Mesenchymal stem cell (in vitro differentiated cells and primary cell): ENCODE data around the gene BSG.
"Not testable (repeated sequence)": the region's sequence is repeated elsewhere in the genome, so short reads cannot be mapped to it uniquely, and the experiment has no call there.

Experiments
- DNase-seq: peaks from one replicate; pipeline ENCODE4 v3.0.0-alpha.2; 2013
- H2AFZ ChIP-seq: one replicate; pipeline ENCODE4 v1.6.1; 2013; ENCODE audit warnings: low read depth, mild to moderate bottlenecking, control low read depth, inconsistent platforms, low read length, moderate library complexity
- H2AK5ac ChIP-seq: 2 replicates; pipeline ENCODE4 v1.6.1; 2013; ENCODE audit warnings: low read length, moderate library complexity, mild to moderate bottlenecking, inconsistent platforms; ENCODE audit not compliant: severe bottlenecking
- H2BK120ac ChIP-seq: one replicate; pipeline ENCODE4 v1.6.1; 2013; ENCODE audit warnings: low read depth, mild to moderate bottlenecking, inconsistent platforms, low read length, moderate library complexity
- H2BK12ac ChIP-seq, 2 experiments: one replicate each; pipeline ENCODE4 v1.6.1; 2013; ENCODE audit warnings: inconsistent platforms in 2 of 2, low read length in 2 of 2, mild to moderate bottlenecking in 2 of 2, moderate library complexity in 2 of 2, control low read depth in 1 of 2
- H2BK15ac ChIP-seq: one replicate; pipeline ENCODE4 v1.6.1; 2013; ENCODE audit warnings: mild to moderate bottlenecking, low read depth, inconsistent platforms; ENCODE audit not compliant: poor library complexity, severe bottlenecking
- H2BK5ac ChIP-seq: 2 replicates; pipeline ENCODE4 v1.6.1; 2013; ENCODE audit warnings: low read depth, mild to moderate bottlenecking, low read length, control low read depth, inconsistent platforms; ENCODE audit not compliant: poor library complexity, severe bottlenecking
- H3K14ac ChIP-seq, 2 experiments: one replicate each; pipeline ENCODE4 v1.6.1; 2013; ENCODE audit warnings: inconsistent platforms in 2 of 2, low read length in 2 of 2, control low read depth in 1 of 2, mild to moderate bottlenecking in 1 of 2, moderate library complexity in 1 of 2
- H3K18ac ChIP-seq, 2 experiments: one replicate each; pipeline ENCODE4 v1.6.1; 2013; ENCODE audit warnings: inconsistent platforms in 2 of 2, low read length in 2 of 2, control low read depth in 1 of 2, low read depth in 1 of 2, mild to moderate bottlenecking in 1 of 2
- H3K23ac ChIP-seq, 2 experiments: one replicate each; pipeline ENCODE4 v1.6.1; 2013; ENCODE audit warnings: inconsistent platforms in 2 of 2, low read length in 2 of 2, mild to moderate bottlenecking in 2 of 2, moderate library complexity in 2 of 2, control low read depth in 1 of 2
- H3K27ac ChIP-seq: 2 replicates; pipeline ENCODE4 v1.5.1; 2013; ENCODE audit warnings: mild to moderate bottlenecking, moderate library complexity, low read length, control low read depth, inconsistent platforms; ENCODE audit not compliant: poor library complexity, severe bottlenecking
- H3K27me3 ChIP-seq, 2 experiments: 2 replicates each; pipeline versions ENCODE4 v1.6.1 to v1.7.0; 2013; ENCODE audit warnings: low read length in 2 of 2, mild to moderate bottlenecking in 2 of 2, moderate library complexity in 2 of 2, control low read depth in 1 of 2, inconsistent platforms in 1 of 2; ENCODE audit not compliant: control insufficient read depth in 1 of 2, insufficient read depth in 1 of 2
- H3K36me3 ChIP-seq, 2 experiments: 2 replicates each; pipeline versions ENCODE4 v1.6.1 to v1.7.0; 2013; ENCODE audit warnings: low read length in 2 of 2, control low read depth in 1 of 2, inconsistent platforms in 1 of 2, low read depth in 1 of 2, mild to moderate bottlenecking in 1 of 2; ENCODE audit not compliant: insufficient read depth in 2 of 2, control insufficient read depth in 1 of 2
- H3K4ac ChIP-seq, 2 experiments: one replicate each; pipeline ENCODE4 v1.6.1; 2013; ENCODE audit warnings: inconsistent platforms in 2 of 2, low read length in 2 of 2, mild to moderate bottlenecking in 2 of 2, moderate library complexity in 2 of 2, control low read depth in 1 of 2, low read depth in 1 of 2
- H3K4me1 ChIP-seq: 2 replicates; pipeline ENCODE4 v1.6.1; 2013; ENCODE audit warnings: low read depth, low read length, control low read depth; ENCODE audit not compliant: control insufficient read depth, insufficient read depth
- H3K4me2 ChIP-seq: 2 replicates; pipeline ENCODE4 v1.6.1; 2013; ENCODE audit warnings: low read length, mild to moderate bottlenecking, inconsistent platforms; ENCODE audit not compliant: poor library complexity, severe bottlenecking
- H3K4me3 ChIP-seq, 2 experiments: 2 replicates each; pipeline versions ENCODE4 v1.5.1 to v1.7.0; 2013; ENCODE audit warnings: low read length in 2 of 2, mild to moderate bottlenecking in 2 of 2, control low read depth in 1 of 2, low read depth in 1 of 2; ENCODE audit not compliant: insufficient read depth in 1 of 2
- H3K79me1 ChIP-seq: replicated peaks from 2 replicates; pipeline ENCODE4 v1.6.1; 2013; ENCODE audit warnings: mild to moderate bottlenecking, control low read depth, low read length, inconsistent platforms; ENCODE audit not compliant: poor library complexity, severe bottlenecking
- H3K9ac ChIP-seq: 2 replicates; pipeline ENCODE4 v1.7.0; 2013; ENCODE audit warnings: mild to moderate bottlenecking, low read length, moderate library complexity
- H3K9me3 ChIP-seq: 2 replicates; pipeline ENCODE4 v1.7.0; 2013; ENCODE audit warnings: mild to moderate bottlenecking, low read length; ENCODE audit not compliant: control insufficient read depth
- H4K8ac ChIP-seq: one replicate; pipeline ENCODE4 v1.6.1; 2013; ENCODE audit warnings: inconsistent platforms, mild to moderate bottlenecking, low read length, moderate library complexity
- H4K91ac ChIP-seq: one replicate; pipeline ENCODE4 v1.6.1; 2013; ENCODE audit warnings: mild to moderate bottlenecking, low read length, inconsistent platforms
- WGBS: methylation state at CpG from one replicate; pipeline ENCODE4 v1.1.7; 2013; ENCODE audit warnings: mixed read lengths; 5-methylcytosine and 5-hydroxymethylcytosine counted together

Gene BSG

GRCh38 chr19:584240-585001 is 12.0 kb downstream of the BSG start:
- no peak overlapping the region for H3K14ac ChIP-seq
- peak overlapping the region; percentile 48 for H4K8ac ChIP-seq
- H3K9ac ChIP-seq, result no peak overlapping the region
- H3K4ac ChIP-seq, result peak overlapping the region in 1 of 2 experiments; percentile 6
- H3K4me1 ChIP-seq, result peaks cover 76% of the 10 kb centered on the region
- H3K36me3 ChIP-seq, result peaks cover 28 to 61% of the 10 kb centered on the region in 2 experiments
- peak; percentile 53 for DNase-seq
- no peak overlapping the region for H3K4me2 ChIP-seq
- peaks cover 19% of the 10 kb centered on the region for H3K79me1 ChIP-seq
- no peaks in the 10 kb centered on the region for H3K9me3 ChIP-seq
- peak overlapping the region in 1 of 2 experiments; percentile 19 for H3K23ac ChIP-seq
- no peak overlapping the region for H2AFZ ChIP-seq
- WGBS, result 54% methylated on average over 38 of the region's 38 CpGs
- H4K91ac ChIP-seq, result peak overlapping the region; percentile 0
- peak overlapping the region; percentile 50 for H2AK5ac ChIP-seq
- no peak overlapping the region for H3K4me3 ChIP-seq
- H2BK15ac ChIP-seq, result no peak overlapping the region
- H3K27me3 ChIP-seq, result peaks cover 8 to 14% of the 10 kb centered on the region in 2 experiments
- H3K27ac ChIP-seq, result no peak overlapping the region
- H2BK120ac ChIP-seq, result no peak overlapping the region
- no peak overlapping the region for H2BK5ac ChIP-seq
- H3K18ac ChIP-seq, result peak overlapping the region in 1 of 2 experiments; percentile 26
- H2BK12ac ChIP-seq, result no peak overlapping the region

- H2AFZ ChIP-seq, H3K9ac ChIP-seq, H3K27ac ChIP-seq, H4K8ac ChIP-seq, H2BK5ac ChIP-seq, H2BK120ac ChIP-seq, DNase-seq, H3K14ac ChIP-seq, H3K4ac ChIP-seq, H3K9me3 ChIP-seq, H4K91ac ChIP-seq, H2BK12ac ChIP-seq, H2BK15ac ChIP-seq, H3K18ac ChIP-seq, H3K23ac ChIP-seq, H3K4me2 ChIP-seq, H3K4me3 ChIP-seq, H2AK5ac ChIP-seq: not testable (repeated sequence)
- peaks cover 8 to 14% of the 10 kb centered on the region in 2 experiments for H3K27me3 ChIP-seq
- peaks cover 75% of the 10 kb centered on the region for H3K4me1 ChIP-seq
- 92% methylated on average over 27 of the region's 34 CpGs for WGBS
- peaks cover 19% of the 10 kb centered on the region for H3K79me1 ChIP-seq
- H3K36me3 ChIP-seq, result peaks cover 24 to 53% of the 10 kb centered on the region in 2 experiments
Measured at GRCh38 chr19:585146-585545, 12.8 kb downstream of the BSG start.

GRCh38 chr19:585551-586110 is 13.2 kb downstream of the BSG start:
- H3K4me3 ChIP-seq, result no peak overlapping the region
- H4K8ac ChIP-seq, result no peak overlapping the region
- H2BK5ac ChIP-seq, result no peak overlapping the region
- H2BK15ac ChIP-seq, result no peak overlapping the region
- H3K9ac ChIP-seq, result no peak overlapping the region
- H3K36me3 ChIP-seq, result peaks cover 24 to 49% of the 10 kb centered on the region in 2 experiments
- peaks cover 75% of the 10 kb centered on the region for H3K4me1 ChIP-seq
- H2AFZ ChIP-seq, result no peak overlapping the region
- H3K14ac ChIP-seq, result no peak overlapping the region
- peaks cover 8 to 15% of the 10 kb centered on the region in 2 experiments for H3K27me3 ChIP-seq
- 69% methylated on average over 8 of the region's 10 CpGs for WGBS
- no peak overlapping the region for H2BK120ac ChIP-seq
- no peak overlapping the region for H3K27ac ChIP-seq
- H3K18ac ChIP-seq, result no peak overlapping the region
- no peak overlapping the region for H3K4me2 ChIP-seq
- no peak overlapping the region for H2BK12ac ChIP-seq
- no peak overlapping the region for H3K23ac ChIP-seq
- no peak for DNase-seq
- H3K79me1 ChIP-seq, result peaks cover 20% of the 10 kb centered on the region
- no peak overlapping the region for H4K91ac ChIP-seq
- H2AK5ac ChIP-seq, result no peak overlapping the region
- no peaks in the 10 kb centered on the region for H3K9me3 ChIP-seq
- H3K4ac ChIP-seq, result no peak overlapping the region

GRCh38 chr19:588093-588740 is 15.8 kb downstream of the BSG start:
- peak; percentile 81 for DNase-seq
- H3K23ac ChIP-seq, result no peak overlapping the region
- peak overlapping the region; percentile 12 for H2BK5ac ChIP-seq
- no peak overlapping the region for H3K14ac ChIP-seq
- H3K27ac ChIP-seq, result no peak overlapping the region
- no peak overlapping the region for H3K4me3 ChIP-seq
- no peak overlapping the region for H4K91ac ChIP-seq
- peaks cover 14 to 41% of the 10 kb centered on the region in 2 experiments for H3K27me3 ChIP-seq
- no peak overlapping the region for H2BK15ac ChIP-seq
- H3K9me3 ChIP-seq, result no peaks in the 10 kb centered on the region
- peak overlapping the region in 1 of 2 experiments; percentile 69 for H2BK12ac ChIP-seq
- peak overlapping the region; percentile 23 for H3K4me2 ChIP-seq
- H3K36me3 ChIP-seq, result peaks cover 7 to 25% of the 10 kb centered on the region in 2 experiments
- no peak overlapping the region for H2BK120ac ChIP-seq
- no peak overlapping the region for H2AFZ ChIP-seq
- peak overlapping the region; percentile 8 for H4K8ac ChIP-seq
- H3K9ac ChIP-seq, result no peak overlapping the region
- peak overlapping the region; percentile 6 to 63 for H3K18ac ChIP-seq
- peak overlapping the region in 1 of 2 experiments; percentile 62 for H3K4ac ChIP-seq
- 36% methylated on average over 41 of the region's 41 CpGs for whole genome bisulfite sequencing
- H2AK5ac ChIP-seq, result no peak overlapping the region
- H3K79me1 ChIP-seq, result peaks cover 14% of the 10 kb centered on the region
- H3K4me1 ChIP-seq, result peaks cover 70% of the 10 kb centered on the region
